ENCODE data around the gene AKAP13. TPM values are rescaled to one million over a fixed set of nuclear protein-coding genes. Genes with fewer than 3 reads are reported as not detected.

Gene AKAP13
- polyA plus RNA-seq, 2 of the 4 experiments (the other 2 are of a cell fraction), result 20.4 to 28.8 TPM

DNA sequence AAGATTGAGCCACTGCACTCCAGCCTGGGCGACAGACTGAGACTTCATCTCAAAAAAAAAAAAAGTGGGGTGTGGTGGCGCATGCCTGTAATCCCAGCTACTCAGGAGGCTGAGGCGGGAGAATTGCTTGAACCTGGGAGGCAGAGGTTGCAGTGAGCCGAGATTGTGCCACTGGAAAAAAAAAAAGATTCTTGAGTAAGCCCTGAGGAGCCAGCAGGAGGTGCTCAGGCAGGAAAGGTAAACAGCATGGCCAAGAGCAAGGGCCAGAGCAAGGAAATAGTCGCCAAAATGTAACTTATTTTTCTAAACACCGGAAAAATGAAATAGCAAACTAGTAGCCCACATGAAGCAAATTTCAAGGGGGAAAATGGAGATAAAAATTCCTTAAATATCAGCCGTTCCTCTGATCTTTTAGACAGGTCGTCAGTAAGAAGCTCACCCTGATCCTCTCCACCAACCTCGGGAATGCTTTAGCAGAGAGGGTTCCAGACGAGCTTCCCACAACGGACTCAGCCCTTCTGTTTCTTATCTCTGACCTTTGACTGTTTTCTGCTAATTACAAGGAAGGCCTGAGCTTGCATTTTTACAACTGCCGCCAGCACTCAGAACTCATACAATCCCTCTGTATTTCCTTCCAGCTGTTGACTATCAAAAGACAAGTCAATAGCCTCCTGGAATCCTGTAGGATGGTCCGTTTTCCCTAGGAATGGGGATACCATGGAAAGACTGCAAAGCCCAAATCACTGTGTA is 45.0 kb upstream of the AKAP13 start:
- ChIA-PET CTCF (interaction anchor here (0.6 to 6.9 kb wide), 12 partner anchors 10 to 339 kb away, joined by 3 to 66 read pairs (median 5); no protein-coding TSS in a partner anchor), POLR2A (no interaction called here)
- TF ChIP-seq MAFK (IDR thresholded peaks at IDR 0.05; ENCODE audit: partially characterized antibody) (peak; percentile 72), HMGXB4 (CRISPR knock-in tag; IDR thresholded peaks at IDR 0.05; ENCODE audit: borderline replicate concordance) (no peak)
- DNase-seq (ENCODE audit: low read depth in 1 of 2, low spot score in 1 of 2) (no peak), FAIRE-seq (no peak), ATAC-seq (no peak)
- Histone ChIP-seq H3K27ac (peak overlapping the region; percentile 5 to 10; a peak in 1 of 6 replicates), H3K4me3 (no peak overlapping the region), H3K9me3 (no peaks in the 10 kb centered on the region), H3K4me2 (no peak overlapping the region), H3K4me1 (peaks cover 33% of the 10 kb centered on the region)
- 81% methylated on average over 13 of the region's 13 CpGs for WGBS (ENCODE audit: missing lambda C conversion rate)

DNA sequence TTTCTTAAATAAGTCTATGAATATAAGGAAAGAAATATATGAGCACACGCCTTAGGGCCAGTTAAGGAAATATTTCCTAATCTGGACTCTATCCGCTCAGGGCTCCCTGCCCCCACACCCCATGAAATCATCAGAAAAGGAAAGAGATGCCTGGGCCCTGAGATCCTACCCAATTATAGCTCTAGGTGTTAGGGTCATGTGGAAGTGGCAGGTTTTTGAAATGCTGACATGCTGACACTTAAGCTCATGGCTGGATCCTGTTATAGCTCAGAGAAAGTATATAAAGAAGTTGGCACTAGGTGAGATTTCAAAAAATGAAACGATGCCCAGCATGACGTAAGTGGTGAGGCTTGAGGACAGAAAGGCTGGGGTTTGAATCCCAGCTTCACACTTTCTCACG is 43.5 kb upstream of the AKAP13 start:
- CTCF ChIA-PET, result interaction anchor here (0.9 to 6.9 kb wide), 8 partner anchors 9 to 149 kb away, joined by 3 to 66 read pairs (median 6); no protein-coding TSS in a partner anchor
- 80% methylated on average over 5 of the region's 5 CpGs for WGBS (ENCODE audit: missing lambda C conversion rate)
- FAIRE-seq (no peak), DNase-seq (ENCODE audit: low read depth in 1 of 2, low spot score in 1 of 2) (no peak), ATAC-seq (no peak)
- no peak for TF ChIP-seq GATA3 (IDR thresholded peaks at IDR 0.05; ENCODE audit: borderline replicate concordance)
- TF ChIP-seq CBX2 (IDR thresholded peaks at IDR 0.05; ENCODE audit: borderline replicate concordance, low read depth), result no peak
- no peak for TF ChIP-seq JUNB (IDR thresholded peaks at IDR 0.05)
- TF ChIP-seq FOSB (CRISPR knock-in tag; IDR thresholded peaks at IDR 0.05), result no peak
- no peak for TF ChIP-seq TP53 (CRISPR knock-in tag; IDR thresholded peaks at IDR 0.05)
- TF ChIP-seq EHF (CRISPR knock-in tag; IDR thresholded peaks at IDR 0.05), result no peak
- no peak for TF ChIP-seq HOXA7 (CRISPR knock-in tag; IDR thresholded peaks at IDR 0.05)
- TF ChIP-seq EP300 (IDR thresholded peaks at IDR 0.05), result no peak
- no peak for TF ChIP-seq HOXB5 (CRISPR knock-in tag; IDR thresholded peaks at IDR 0.05)
- TF ChIP-seq FOSL2 (IDR thresholded peaks at IDR 0.05), result no peak
- TF ChIP-seq FOSL2 (CRISPR knock-in tag; IDR thresholded peaks at IDR 0.05), result no peak
- no peak for TF ChIP-seq HDAC2 (IDR thresholded peaks at IDR 0.05)
- TF ChIP-seq FOXS1 (CRISPR knock-in tag; IDR thresholded peaks at IDR 0.05), result no peak
- TF ChIP-seq, protein P1, sequence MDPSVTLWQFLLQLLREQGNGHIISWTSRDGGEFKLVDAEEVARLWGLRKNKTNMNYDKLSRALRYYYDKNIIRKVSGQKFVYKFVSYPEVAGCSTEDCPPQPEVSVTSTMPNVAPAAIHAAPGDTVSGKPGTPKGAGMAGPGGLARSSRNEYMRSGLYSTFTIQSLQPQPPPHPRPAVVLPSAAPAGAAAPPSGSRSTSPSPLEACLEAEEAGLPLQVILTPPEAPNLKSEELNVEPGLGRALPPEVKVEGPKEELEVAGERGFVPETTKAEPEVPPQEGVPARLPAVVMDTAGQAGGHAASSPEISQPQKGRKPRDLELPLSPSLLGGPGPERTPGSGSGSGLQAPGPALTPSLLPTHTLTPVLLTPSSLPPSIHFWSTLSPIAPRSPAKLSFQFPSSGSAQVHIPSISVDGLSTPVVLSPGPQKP (IDR thresholded peaks at IDR 0.05; ENCODE audit: low read depth, low read length), result no peak
- H3K27ac ChIP-seq, result peak overlapping the region; percentile 42 to 49; a peak in 3 of 6 replicates
- POLR2A ChIA-PET, result interaction anchor here (0.5 kb wide), 1 partner anchor 44 kb away, joined by 5 read pairs; no protein-coding TSS in a partner anchor
- H3K4me3 ChIP-seq, result no peak overlapping the region
- H3K4me1 ChIP-seq, result peaks cover 23% of the 10 kb centered on the region
- H3K9me3 ChIP-seq, result no peaks in the 10 kb centered on the region
- H3K4me2 ChIP-seq, result no peak overlapping the region

DNA sequence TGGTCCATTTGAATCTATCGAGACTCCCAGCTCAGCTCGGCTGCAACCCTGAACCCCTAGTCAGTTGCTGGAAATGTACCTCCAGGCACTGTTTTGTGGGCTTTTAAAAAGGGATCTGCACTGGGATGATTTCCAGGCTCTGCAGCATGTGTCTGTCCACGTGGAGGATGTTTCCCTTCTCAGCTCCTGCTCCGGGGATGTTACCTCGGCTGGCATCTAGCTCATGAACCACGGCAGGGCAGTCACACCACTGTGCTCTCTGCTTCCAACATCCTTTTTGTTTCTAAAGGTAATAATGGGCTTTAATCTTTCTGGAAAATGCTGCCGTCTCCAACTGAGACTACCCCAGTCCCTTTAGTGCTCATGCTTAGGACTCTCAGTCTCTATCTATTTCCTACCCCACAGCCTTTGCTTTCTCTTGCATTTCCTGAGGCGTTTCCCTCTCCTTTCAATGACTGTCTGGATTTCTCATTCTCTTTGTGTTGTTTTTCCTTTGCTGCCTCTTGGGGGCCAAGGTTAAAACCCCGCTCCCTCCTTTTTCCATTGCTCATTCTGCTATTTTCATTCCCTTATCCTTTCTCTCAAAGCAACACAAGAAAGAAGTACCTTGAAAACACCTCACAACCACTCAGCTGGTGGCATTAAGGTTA is 42.9 kb upstream of the AKAP13 start:
- FAIRE-seq (no peak), DNase-seq (ENCODE audit: low read depth in 1 of 2, low spot score in 1 of 2) (no peak), ATAC-seq (peak in 1 of 2 experiments; percentile 39; a peak in 3 of 6 replicates)
- Histone ChIP-seq H3K9me3 (no peaks in the 10 kb centered on the region), H3K4me3 (no peak overlapping the region), H3K4me2 (0 out of 3 replicates have a peak overlapping the region, but pooled peaks have one; percentile 2), H3K4me1 (peaks cover 17% of the 10 kb centered on the region), H3K27ac (peak overlapping the region; percentile 42 to 49; a peak in 5 of 6 replicates)
- ChIA-PET CTCF (interaction anchor here (0.9 to 6.9 kb wide), 8 partner anchors 10 to 148 kb away, joined by 3 to 66 read pairs (median 4); no protein-coding TSS in a partner anchor), POLR2A (interaction anchor here (0.5 kb wide), 1 partner anchor 44 kb away, joined by 5 read pairs; no protein-coding TSS in a partner anchor)
- TF ChIP-seq BHLHE40 (IDR thresholded peaks at IDR 0.05; ENCODE audit: low read depth, low read length) (no peak), JUN (IDR thresholded peaks at IDR 0.05) (no peak), MAX (IDR thresholded peaks at IDR 0.05) (0 out of 2 replicates have a peak, but pooled peaks have one; percentile 24)
- 76% methylated on average over 9 of the region's 9 CpGs for WGBS (ENCODE audit: missing lambda C conversion rate)
